Endodermal cell (in vitro differentiated cells): ENCODE results near the gene SPDEF. TPM values are rescaled to one million over a fixed set of nuclear protein-coding genes. Genes with fewer than 3 reads are reported as not detected.

Source experiments
- DNase-seq: peaks from one replicate; pipeline ENCODE4 v3.0.0-alpha.2; 2017
- H3K27ac ChIP-seq: 2 replicates; pipeline ENCODE4 v1.5.1; 2013; ENCODE audit warnings: mild to moderate bottlenecking, low read depth, low read length, moderate library complexity
- H3K27me3 ChIP-seq: 2 replicates; pipeline ENCODE4 v1.6.1; 2013; ENCODE audit warnings: mild to moderate bottlenecking, low read length, moderate library complexity; ENCODE audit not compliant: insufficient read depth, control insufficient read depth, poor library complexity, severe bottlenecking
- H3K36me3 ChIP-seq: 2 replicates; pipeline ENCODE4 v1.7.0; 2013; ENCODE audit warnings: mild to moderate bottlenecking, low read length, moderate library complexity; ENCODE audit not compliant: control insufficient read depth, insufficient read depth
- H3K4me1 ChIP-seq: one replicate; pipeline ENCODE4 v1.7.0; 2013; ENCODE audit warnings: low read length; ENCODE audit not compliant: control insufficient read depth, insufficient read depth
- H3K4me3 ChIP-seq: 2 replicates; pipeline ENCODE4 v1.5.1; 2013; ENCODE audit warnings: mild to moderate bottlenecking, low read length, moderate library complexity
- H3K9ac ChIP-seq: 2 replicates; pipeline ENCODE4 v1.6.1; 2013; ENCODE audit warnings: mild to moderate bottlenecking, low read length, moderate library complexity; ENCODE audit not compliant: poor library complexity, severe bottlenecking; ENCODE audit errors: extremely low read depth
- H3K9me3 ChIP-seq: 2 replicates; pipeline ENCODE4 v1.6.1; 2013; ENCODE audit warnings: mild to moderate bottlenecking, low read length, moderate library complexity; ENCODE audit not compliant: control insufficient read depth
- H3K27ac Mint-ChIP-seq: 2 replicates; pipeline ENCODE4 v1.8.0; 2020; ENCODE audit warnings: mixed read lengths
- H3K27me3 Mint-ChIP-seq: 2 replicates; pipeline ENCODE4 v1.8.0; 2021; ENCODE audit warnings: mild to moderate bottlenecking, mixed read lengths; ENCODE audit not compliant: insufficient read depth
- H3K36me3 Mint-ChIP-seq: 2 replicates; pipeline ENCODE4 v1.8.0; 2020; ENCODE audit warnings: low read depth, mixed read lengths
- H3K4me1 Mint-ChIP-seq: 2 replicates; pipeline ENCODE4 v1.8.0; 2020; ENCODE audit warnings: mixed read lengths
- H3K4me3 Mint-ChIP-seq: 2 replicates; pipeline ENCODE4 v1.8.0; 2020; ENCODE audit warnings: mild to moderate bottlenecking, moderate library complexity, mixed read lengths
- H3K9me3 Mint-ChIP-seq: 2 replicates; pipeline ENCODE4 v1.8.0; 2020; ENCODE audit warnings: mild to moderate bottlenecking, mixed read lengths
- WGBS, 2 experiments: methylation state at CpG; one replicate each; pipeline versions ENCODE4 v1.1.5 to v1.1.7; 2013; ENCODE audit warnings: missing lambda C conversion rate in 2 of 2, mixed read lengths in 1 of 2; ENCODE audit not compliant: insufficient coverage in 1 of 2, insufficient read length in 1 of 2; 5-methylcytosine and 5-hydroxymethylcytosine counted together
- total RNA-seq, 2 donors: library from RNA; stranded (reverse); fragmentation: NEBNext Ultra II Directional in 1 of 2; extraction: Animal tissue kit (Norgen Biotek cat#: 25700) in 1 of 2; gene quantifications; 2 replicates in 1 of 2; 3 replicates in 1 of 2; pipeline ENCODE4 v1.2.1, GENCODE V29; 2021
- TF ChIP-seq, protein P1 (sequence below): fragments of 200-600 bp; sonication (generic); conservative IDR thresholded peaks from 2 replicates; pipeline ENCODE4 v1.5.0; 2021; ENCODE audit warnings: antibody characterized with exemption, mild to moderate bottlenecking

Gene SPDEF
- total RNA-seq, 2 donors from 2014 or later = 1.1 to 2.6 TPM

DNA sequence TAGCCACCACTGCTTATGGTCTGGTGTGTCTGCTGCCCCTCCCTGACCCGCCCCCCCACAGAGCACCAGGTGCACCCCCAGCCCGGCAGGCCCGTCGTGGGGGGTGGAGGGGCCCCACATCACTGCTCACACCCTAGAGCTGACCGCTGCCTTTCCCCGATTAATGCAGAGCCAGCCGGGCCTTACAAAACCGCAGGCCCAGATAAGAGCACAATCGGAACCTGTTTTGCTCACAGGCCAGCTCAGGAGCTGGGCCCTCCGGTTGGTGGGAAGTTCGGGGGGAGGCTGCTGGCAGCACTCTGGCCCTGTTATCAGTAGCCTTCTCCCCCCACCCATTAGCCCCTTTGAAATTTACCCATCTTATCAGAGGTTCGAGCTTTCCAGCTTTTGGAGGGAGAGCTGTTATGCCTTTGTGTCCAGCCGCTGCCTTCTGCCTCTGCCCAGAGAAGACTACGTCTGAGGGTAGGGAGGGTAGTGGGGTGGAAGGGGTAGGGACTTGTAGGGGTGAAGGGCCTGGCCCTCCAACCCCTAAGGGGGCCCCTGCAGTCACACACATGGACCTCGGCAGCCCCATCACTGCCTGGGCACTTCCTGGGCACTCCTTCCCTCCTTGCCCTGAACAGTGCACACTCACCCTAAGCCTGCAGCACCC, 6.9 kb upstream of the SPDEF start:
- WGBS, 2 experiments = 76 to 91% methylated on average over 4 to 15 of the region's 15 CpGs

DNA sequence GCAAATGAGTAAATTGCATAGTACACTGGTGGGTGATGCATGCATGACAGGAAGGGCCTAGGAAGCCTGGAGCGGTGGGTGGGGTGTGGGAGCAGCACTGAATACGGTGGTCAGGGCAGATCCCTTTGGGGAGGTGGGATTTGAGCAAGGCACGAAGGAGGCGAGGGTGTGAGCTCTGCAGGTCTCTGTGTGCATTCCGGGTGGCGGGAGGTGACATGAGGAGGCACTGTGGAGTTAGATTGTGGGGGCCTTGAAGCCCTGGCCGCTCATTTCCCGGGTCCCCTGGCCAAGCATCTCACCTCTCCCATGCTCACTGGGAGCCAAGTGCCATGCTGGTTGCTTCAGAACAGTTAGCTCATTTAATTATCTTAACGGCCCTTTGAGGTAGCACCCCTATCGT, 6.2 kb upstream of the SPDEF start:
- Histone ChIP-seq H3K9me3 (no peaks in the 10 kb centered on the region), H3K4me3 (no peak overlapping the region), H3K27ac (no peak overlapping the region), H3K4me1 (peaks cover 29% of the 10 kb centered on the region), H3K36me3 (no peaks in the 10 kb centered on the region), H3K9ac (no peak overlapping the region), H3K27me3 (no peaks in the 10 kb centered on the region)
- H3K4me1 Mint-ChIP-seq = peaks cover 45% of the 10 kb centered on the region
- no peak overlapping the region for H3K4me3 Mint-ChIP-seq
- no peaks in the 10 kb centered on the region for H3K36me3 Mint-ChIP-seq
- H3K27me3 Mint-ChIP-seq = no peaks in the 10 kb centered on the region
- H3K27ac Mint-ChIP-seq = no peak overlapping the region
- no peak for DNase-seq
- no peaks in the 10 kb centered on the region for H3K9me3 Mint-ChIP-seq
- TF ChIP-seq, protein P1, sequence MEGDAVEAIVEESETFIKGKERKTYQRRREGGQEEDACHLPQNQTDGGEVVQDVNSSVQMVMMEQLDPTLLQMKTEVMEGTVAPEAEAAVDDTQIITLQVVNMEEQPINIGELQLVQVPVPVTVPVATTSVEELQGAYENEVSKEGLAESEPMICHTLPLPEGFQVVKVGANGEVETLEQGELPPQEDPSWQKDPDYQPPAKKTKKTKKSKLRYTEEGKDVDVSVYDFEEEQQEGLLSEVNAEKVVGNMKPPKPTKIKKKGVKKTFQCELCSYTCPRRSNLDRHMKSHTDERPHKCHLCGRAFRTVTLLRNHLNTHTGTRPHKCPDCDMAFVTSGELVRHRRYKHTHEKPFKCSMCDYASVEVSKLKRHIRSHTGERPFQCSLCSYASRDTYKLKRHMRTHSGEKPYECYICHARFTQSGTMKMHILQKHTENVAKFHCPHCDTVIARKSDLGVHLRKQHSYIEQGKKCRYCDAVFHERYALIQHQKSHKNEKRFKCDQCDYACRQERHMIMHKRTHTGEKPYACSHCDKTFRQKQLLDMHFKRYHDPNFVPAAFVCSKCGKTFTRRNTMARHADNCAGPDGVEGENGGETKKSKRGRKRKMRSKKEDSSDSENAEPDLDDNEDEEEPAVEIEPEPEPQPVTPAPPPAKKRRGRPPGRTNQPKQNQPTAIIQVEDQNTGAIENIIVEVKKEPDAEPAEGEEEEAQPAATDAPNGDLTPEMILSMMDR = no peak
- WGBS, 2 experiments = 89 to 97% methylated on average over 5 to 10 of the region's 10 CpGs

More for the DNA sequence above, 6.9 kb upstream of the SPDEF start:
- DNase-seq = no peak
- Mint-ChIP-seq H3K4me3 (no peak overlapping the region), H3K27ac (no peak overlapping the region), H3K4me1 (peaks cover 46% of the 10 kb centered on the region), H3K9me3 (no peaks in the 10 kb centered on the region), H3K27me3 (no peaks in the 10 kb centered on the region), H3K36me3 (no peaks in the 10 kb centered on the region)
- Histone ChIP-seq H3K4me3 (no peak overlapping the region), H3K4me1 (peaks cover 30% of the 10 kb centered on the region), H3K9me3 (no peaks in the 10 kb centered on the region), H3K36me3 (no peaks in the 10 kb centered on the region), H3K9ac (no peak overlapping the region), H3K27ac (no peak overlapping the region), H3K27me3 (no peaks in the 10 kb centered on the region)
- TF ChIP-seq, protein P1 = no peak

GRCh38 chr6:34561227-34561530, 5.0 kb upstream of the SPDEF start:
- Mint-ChIP-seq H3K36me3 (no peaks in the 10 kb centered on the region), H3K27me3 (no peaks in the 10 kb centered on the region), H3K27ac (no peak overlapping the region), H3K9me3 (no peaks in the 10 kb centered on the region), H3K4me3 (no peak overlapping the region), H3K4me1 (peaks cover 45% of the 10 kb centered on the region)
- TF ChIP-seq, protein P1 = no peak
- Histone ChIP-seq H3K4me3 (no peak overlapping the region), H3K4me1 (peaks cover 30% of the 10 kb centered on the region), H3K36me3 (no peaks in the 10 kb centered on the region), H3K9me3 (no peaks in the 10 kb centered on the region), H3K27ac (no peak overlapping the region), H3K9ac (no peak overlapping the region), H3K27me3 (no peaks in the 10 kb centered on the region)
- no peak for DNase-seq
- WGBS, 2 experiments = 70 to 83% methylated on average over 1 to 2 of the region's 2 CpGs
